Measurements from ENCODE around the gene TNFRSF12A. TPM values are rescaled to one million over a fixed set of nuclear protein-coding genes. Genes with fewer than 3 reads are reported as not detected.

Gene TNFRSF12A
- total and polyA plus RNA-seq, 2 of the 13 experiments (the other 11 are each of a cell fraction or from before 2014, with no cell fraction given) = 61.9 to 66.0 TPM

- TF ChIP-seq BCL3 (CRISPR knock-in tag; IDR thresholded peaks at IDR 0.05) (peak; percentile 90), SETDB1 (CRISPR knock-in tag; IDR thresholded peaks at IDR 0.05; ENCODE audit: borderline replicate concordance) (no peak), JUNB (CRISPR knock-in tag; IDR thresholded peaks at IDR 0.05; ENCODE audit: borderline replicate concordance) (peak; percentile 41; the same call in 1 of the 2 replicates), E2F2 (CRISPR knock-in tag; IDR thresholded peaks at IDR 0.05; ENCODE audit: borderline replicate concordance) (no peak), SYNCRIP (IDR thresholded peaks at IDR 0.05; ENCODE audit: insufficient read depth, low read depth, low read length) (no peak), ZNF674 (CRISPR knock-in tag; IDR thresholded peaks at IDR 0.05; ENCODE audit: low read depth) (no peak), CBX1 (IDR thresholded peaks at IDR 0.05; ENCODE audit: low read depth) (peak; percentile 49), ZNF589 (CRISPR knock-in tag; conservative IDR thresholded peaks at IDR 0.05) (no peak), PLRG1 (conservative IDR thresholded peaks at IDR 0.05) (no peak), ZNF816 (CRISPR knock-in tag; IDR thresholded peaks at IDR 0.05; ENCODE audit: borderline replicate concordance) (no peak), ZNF407 (CRISPR knock-in tag; IDR thresholded peaks at IDR 0.05; ENCODE audit: not compliant biosample characterization) (peak; percentile 89), ZNF10 (CRISPR knock-in tag; IDR thresholded peaks at IDR 0.05; ENCODE audit: borderline replicate concordance, low read depth) (no peak), HMGA1 (CRISPR knock-in tag; conservative IDR thresholded peaks at IDR 0.05) (no peak), ZNF616 (CRISPR knock-in tag; IDR thresholded peaks at IDR 0.05; ENCODE audit: low read depth) (no peak), BORCS8-MEF2B (CRISPR knock-in tag; IDR thresholded peaks at IDR 0.05) (peak; percentile 94), TCF7 (IDR thresholded peaks at IDR 0.05; ENCODE audit: low read depth) (no peak), POLR2AphosphoS5 (IDR thresholded peaks at IDR 0.05; ENCODE audit: low read depth, low read length) (peak; percentile 79), MTERF4 (CRISPR knock-in tag; IDR thresholded peaks at IDR 0.05) (peak; percentile 90; the same call in 1 of the 2 replicates)
Measured at GRCh38 chr16:3023669-3024478, 3.7 kb downstream of the TNFRSF12A start, which contains the start of the genes HCFC1R1 and THOC6 (continued).

Measured in HepG2 (cell line).